ENCODE measurements around the gene NPNT. TPM values are rescaled to one million over a fixed set of nuclear protein-coding genes. Genes with fewer than 3 reads are reported as not detected.

Gene NPNT
- total RNA-seq, 6 donors from 2014 or later: 161 to 339 (median 262) TPM

- ATAC-seq (ENCODE audit: low FRiP score in 2 of 2): no peak
- H3K27ac ChIP-seq: no peak overlapping the region
- 83 to 95% methylated on average over 2 of the region's 2 CpGs for WGBS, 2 donors
- H3K4me1 ChIP-seq: peaks cover 0 to 12% (median 4%) of the 10 kb centered on the region in 4 donors
- TF ChIP-seq POLR2A (IDR thresholded peaks at IDR 0.05) (no peak), POLR2AphosphoS5 (IDR thresholded peaks at IDR 0.05) (no peak), CTCF (IDR thresholded peaks at IDR 0.05) (no peak), EP300 (IDR thresholded peaks at IDR 0.05) (no peak)
- no peak for DNase-seq
- no peaks in the 10 kb centered on the region for H3K27me3 ChIP-seq
- no peaks in the 10 kb centered on the region for H3K36me3 ChIP-seq
- H3K9me3 ChIP-seq: peaks cover 0 to 3% (median 0%) of the 10 kb centered on the region in 4 donors
- H3K4me3 ChIP-seq: no peak overlapping the region
Observed at GRCh38 chr4:105992641-105993305, 97.5 kb downstream of the NPNT start.

- DNase-seq (no peak), ATAC-seq (ENCODE audit: low FRiP score in 2 of 2) (no peak)
- WGBS, 2 donors: 55 to 72% methylated on average over 6 of the region's 6 CpGs
- Histone ChIP-seq H3K36me3 (no peaks in the 10 kb centered on the region), H3K4me3 (no peak overlapping the region), H3K27ac (no peak overlapping the region), H3K27me3 (no peaks in the 10 kb centered on the region), H3K9me3 (peaks cover 0 to 3% (median 0%) of the 10 kb centered on the region in 4 donors), H3K4me1 (peaks cover 0 to 12% (median 4%) of the 10 kb centered on the region in 4 donors)
- TF ChIP-seq CTCF (IDR thresholded peaks at IDR 0.05) (no peak), POLR2AphosphoS5 (IDR thresholded peaks at IDR 0.05) (no peak), POLR2A (IDR thresholded peaks at IDR 0.05) (no peak), EP300 (IDR thresholded peaks at IDR 0.05) (no peak)
Observed at GRCh38 chr4:105994061-105994460, 98.8 kb downstream of the NPNT start.

GRCh38 chr4:105994841-105995501 is 99.7 kb downstream of the NPNT start:
- H3K4me1 ChIP-seq: peaks cover 0 to 12% (median 4%) of the 10 kb centered on the region in 4 donors
- H3K4me3 ChIP-seq: no peak overlapping the region
- WGBS, 2 donors: 74 to 83% methylated on average over 3 to 5 of the region's 5 CpGs
- no peak for DNase-seq
- H3K27ac ChIP-seq: no peak overlapping the region
- H3K9me3 ChIP-seq: peaks cover 0 to 3% (median 0%) of the 10 kb centered on the region in 4 donors
- no peak for ATAC-seq (ENCODE audit: low FRiP score in 2 of 2)
- TF ChIP-seq CTCF (IDR thresholded peaks at IDR 0.05): no peak
- no peak for TF ChIP-seq EP300 (IDR thresholded peaks at IDR 0.05)
- TF ChIP-seq POLR2A (IDR thresholded peaks at IDR 0.05): no peak
- TF ChIP-seq POLR2AphosphoS5 (IDR thresholded peaks at IDR 0.05): no peak
- H3K27me3 ChIP-seq: no peaks in the 10 kb centered on the region
- no peaks in the 10 kb centered on the region for H3K36me3 ChIP-seq

GRCh38 chr4:105996845-105997244 is 101.6 kb downstream of the NPNT start:
- Histone ChIP-seq H3K27me3 (no peaks in the 10 kb centered on the region), H3K4me1 (no peaks in the 10 kb centered on the region), H3K9me3 (no peaks in the 10 kb centered on the region), H3K27ac (no peak overlapping the region), H3K36me3 (no peaks in the 10 kb centered on the region), H3K4me3 (no peak overlapping the region)
- WGBS, 2 donors: 76 to 86% methylated on average over 5 to 7 of the region's 7 CpGs
- ATAC-seq (ENCODE audit: low FRiP score in 2 of 2) (no peak), DNase-seq (peak in 1 of 2 donors; percentile 15)
- TF ChIP-seq POLR2AphosphoS5 (IDR thresholded peaks at IDR 0.05): no peak
- TF ChIP-seq EP300 (IDR thresholded peaks at IDR 0.05): no peak
- TF ChIP-seq POLR2A (IDR thresholded peaks at IDR 0.05): no peak
- TF ChIP-seq CTCF (IDR thresholded peaks at IDR 0.05): no peak
